CD14-positive monocyte (primary cell): ENCODE measurements around the gene CARNS1. TPM values are rescaled to one million over a fixed set of nuclear protein-coding genes. Genes with fewer than 3 reads are reported as not detected.

Experiments
- DNase-seq, 3 donors: peaks; one replicate each; pipeline ENCODE4 v3.0.0-alpha.2; 2011 to 2022
- H2AFZ ChIP-seq: 2 replicates; pipeline ENCODE4 v1.6.0; 2012; ENCODE audit warnings: mild to moderate bottlenecking, low read depth, low read length, inconsistent platforms; ENCODE audit not compliant: insufficient read depth, poor library complexity, severe bottlenecking
- H3K27ac ChIP-seq, 2 donors: 1 replicate in 1 of 2; 2 replicates in 1 of 2; pipeline ENCODE4 v1.5.1; 2012 to 2013; ENCODE audit warnings: low read length in 2 of 2, control low read depth in 1 of 2, inconsistent platforms in 1 of 2, low read depth in 1 of 2, mild to moderate bottlenecking in 1 of 2
- H3K27me3 ChIP-seq, 2 donors: one replicate each; pipeline versions ENCODE4 v1.6.0 to v1.6.1; 2011 to 2013; ENCODE audit warnings: low read length in 2 of 2; ENCODE audit not compliant: control insufficient read depth in 2 of 2, insufficient read depth in 2 of 2
- H3K36me3 ChIP-seq, 2 donors: replicated peaks in 1 of 2; 1 replicate in 1 of 2; 2 replicates in 1 of 2; pipeline versions ENCODE4 v1.5.1 to v1.6.1; 2012 to 2013; ENCODE audit warnings: low read length in 2 of 2, control low read depth in 1 of 2, inconsistent platforms in 1 of 2, mild to moderate bottlenecking in 1 of 2; ENCODE audit not compliant: insufficient read depth in 2 of 2, control insufficient read depth in 1 of 2
- H3K4me1 ChIP-seq, 2 donors: 1 replicate in 1 of 2; 2 replicates in 1 of 2; pipeline versions ENCODE4 v1.5.1 to v1.6.1; 2012 to 2013; ENCODE audit warnings: low read length in 2 of 2, control low read depth in 1 of 2, inconsistent platforms in 1 of 2, mild to moderate bottlenecking in 1 of 2, moderate library complexity in 1 of 2; ENCODE audit not compliant: insufficient read depth in 2 of 2, control insufficient read depth in 1 of 2
- H3K4me2 ChIP-seq: replicated peaks from 2 replicates; pipeline ENCODE3; 2012; ENCODE audit warnings: low read length, moderate library complexity, mild to moderate bottlenecking; ENCODE audit not compliant: poor library complexity, severe bottlenecking; ENCODE audit errors: extremely low read depth
- H3K4me3 ChIP-seq, 3 experiments: fragments of 200-600 bp in 1 of 3; sonication (generic) in 1 of 3; replicated peaks in 1 of 3; 1 replicate in 2 of 3; 2 replicates in 1 of 3; pipeline ENCODE4 v1.5.1; 2011 to 2013; ENCODE audit warnings: low read length in 3 of 3, mild to moderate bottlenecking in 3 of 3, control low read depth in 2 of 3, low read depth in 2 of 3, inconsistent platforms in 1 of 3, moderate library complexity in 1 of 3
- H3K79me2 ChIP-seq: 2 replicates; pipeline ENCODE4 v1.6.0; 2012; ENCODE audit warnings: mild to moderate bottlenecking, control low read depth, inconsistent platforms, low read length, moderate library complexity; ENCODE audit not compliant: insufficient read depth
- H3K9ac ChIP-seq: 2 replicates; pipeline ENCODE4 v1.6.0; 2017; ENCODE audit warnings: low read length, mild to moderate bottlenecking; ENCODE audit not compliant: insufficient read depth, poor library complexity, severe bottlenecking
- H3K9me3 ChIP-seq, 2 donors: replicated peaks in 1 of 2; 1 replicate in 1 of 2; 2 replicates in 1 of 2; pipeline versions ENCODE4 v1.5.1 to v1.6.1; 2012 to 2013; ENCODE audit warnings: low read length in 2 of 2, control low read depth in 1 of 2; ENCODE audit not compliant: control insufficient read depth in 1 of 2, insufficient read depth in 1 of 2
- H4K20me1 ChIP-seq: 2 replicates; pipeline ENCODE4 v1.6.0; 2012; ENCODE audit warnings: mild to moderate bottlenecking, low read length, control low read depth, moderate library complexity; ENCODE audit not compliant: insufficient read depth
- H3K27ac Mint-ChIP-seq, 7 donors: one replicate each; pipeline ENCODE4 v1.8.0; 2020; ENCODE audit warnings: mild to moderate bottlenecking in 7 of 7, mixed read lengths in 7 of 7, moderate library complexity in 6 of 7, inconsistent platforms in 2 of 7
- H3K27me3 Mint-ChIP-seq, 3 donors: one replicate each; pipeline ENCODE4 v1.8.0; 2021 to 2022; ENCODE audit warnings: low read depth in 3 of 3, mild to moderate bottlenecking in 3 of 3, mixed read lengths in 3 of 3, moderate library complexity in 3 of 3, inconsistent platforms in 1 of 3
- H3K36me3 Mint-ChIP-seq, 2 donors: one replicate each; pipeline ENCODE4 v1.8.0; 2020; ENCODE audit warnings: mixed read lengths in 2 of 2, inconsistent platforms in 1 of 2, mild to moderate bottlenecking in 1 of 2
- H3K4me1 Mint-ChIP-seq: one replicate; pipeline ENCODE4 v1.8.0; 2020; ENCODE audit warnings: mild to moderate bottlenecking, mixed read lengths
- H3K4me3 Mint-ChIP-seq, 2 donors: one replicate each; pipeline ENCODE4 v1.8.0; 2020; ENCODE audit warnings: mild to moderate bottlenecking in 2 of 2, mixed read lengths in 2 of 2, moderate library complexity in 1 of 2
- H3K9me3 Mint-ChIP-seq, 7 donors: one replicate each; pipeline ENCODE4 v1.8.0; 2020 to 2022; ENCODE audit warnings: mixed read lengths in 7 of 7, mild to moderate bottlenecking in 6 of 7, moderate library complexity in 6 of 7, inconsistent platforms in 2 of 7
- WGBS: methylation state at CpG from one replicate; pipeline ENCODE4 v1.1.5; 2013; ENCODE audit warnings: missing lambda C conversion rate; ENCODE audit not compliant: insufficient coverage; 5-methylcytosine and 5-hydroxymethylcytosine counted together
- intact Hi-C, 2 donors: fragments of 100-400 bp; cut with micrococcal nuclease; formaldehyde crosslinking; loops; one replicate each; pipeline versions ENCODE4 v1.15.0 to v1.15.1; 2023
- polyA plus RNA-seq, 3 donors: library from polyadenylated mRNA; depleted of rRNA in 1 of 3; unstranded in 2 of 3; stranded (reverse) in 1 of 3; fragments of 300-500 nt in 2 of 3; fragments of >200 nt in 1 of 3; fragmentation: Illumina TruSeq in 2 of 3; gene quantifications; 1 replicate in 2 of 3; 2 replicates in 1 of 3; pipeline ENCODE4 v1.2.3, GENCODE V29; 2012 to 2021
- TF ChIP-seq, protein P1 (sequence below): fragments of 200-600 bp; IDR thresholded peaks from one replicate; pipeline ENCODE4 v1.8.0; 2022; ENCODE audit warnings: antibody characterized with exemption, mild to moderate bottlenecking

The CARNS1 gene
- polyA plus RNA-seq, 3 donors, result 0.09 TPM; not detected in 2

DNA sequence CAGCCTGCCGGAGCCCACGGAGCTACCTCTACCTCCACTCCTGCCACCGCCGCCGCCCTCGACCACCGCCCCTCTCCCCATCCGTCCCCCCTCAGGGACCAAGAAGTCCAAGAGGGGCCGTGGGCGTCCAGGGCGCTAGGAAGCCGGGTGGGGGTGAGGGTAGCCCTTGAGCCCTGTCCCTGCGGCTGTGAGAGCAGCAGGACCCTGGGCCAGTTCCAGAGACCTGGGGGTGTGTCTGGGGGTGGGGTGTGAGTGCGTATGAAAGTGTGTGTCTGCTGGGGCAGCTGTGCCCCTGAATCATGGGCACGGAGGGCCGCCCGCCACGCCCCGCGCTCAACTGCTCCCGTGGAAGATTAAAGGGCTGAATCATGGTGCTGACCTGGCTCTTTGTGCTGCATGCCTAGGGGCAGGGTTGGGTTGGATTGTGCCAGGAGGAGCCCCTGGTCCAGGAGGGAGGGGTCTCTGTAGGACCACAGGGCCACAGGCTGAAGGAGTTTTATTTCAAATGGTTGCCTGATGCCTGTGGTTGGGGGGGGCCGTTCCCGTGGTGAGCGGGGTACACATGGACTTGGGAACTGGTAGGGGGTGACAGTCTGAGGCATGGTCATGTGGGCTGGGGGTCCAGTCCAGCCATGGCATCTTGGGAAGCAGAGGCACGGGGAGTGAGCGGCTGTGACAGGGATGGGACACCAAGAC lies 19.7 kb downstream of the CARNS1 start:
- Histone ChIP-seq H3K27ac (no peak overlapping the region), H4K20me1 (peaks cover 63% of the 10 kb centered on the region), H3K4me3 (no peak overlapping the region), H3K36me3 (peaks cover 50 to 84% of the 10 kb centered on the region in 2 donors), H3K4me2 (no peak overlapping the region), H3K4me1 (peaks cover 14 to 25% of the 10 kb centered on the region in 2 donors), H3K79me2 (no peaks in the 10 kb centered on the region), H3K9me3 (no peaks in the 10 kb centered on the region), H3K27me3 (no peaks in the 10 kb centered on the region), H3K9ac (peak overlapping the region; percentile 4), H2AFZ (no peak overlapping the region)
- no peaks in the 10 kb centered on the region for H3K27me3 Mint-ChIP-seq
- intact Hi-C loops, result no loop called here
- peaks cover 22% of the 10 kb centered on the region for H3K4me1 Mint-ChIP-seq
- TF ChIP-seq, protein P1, sequence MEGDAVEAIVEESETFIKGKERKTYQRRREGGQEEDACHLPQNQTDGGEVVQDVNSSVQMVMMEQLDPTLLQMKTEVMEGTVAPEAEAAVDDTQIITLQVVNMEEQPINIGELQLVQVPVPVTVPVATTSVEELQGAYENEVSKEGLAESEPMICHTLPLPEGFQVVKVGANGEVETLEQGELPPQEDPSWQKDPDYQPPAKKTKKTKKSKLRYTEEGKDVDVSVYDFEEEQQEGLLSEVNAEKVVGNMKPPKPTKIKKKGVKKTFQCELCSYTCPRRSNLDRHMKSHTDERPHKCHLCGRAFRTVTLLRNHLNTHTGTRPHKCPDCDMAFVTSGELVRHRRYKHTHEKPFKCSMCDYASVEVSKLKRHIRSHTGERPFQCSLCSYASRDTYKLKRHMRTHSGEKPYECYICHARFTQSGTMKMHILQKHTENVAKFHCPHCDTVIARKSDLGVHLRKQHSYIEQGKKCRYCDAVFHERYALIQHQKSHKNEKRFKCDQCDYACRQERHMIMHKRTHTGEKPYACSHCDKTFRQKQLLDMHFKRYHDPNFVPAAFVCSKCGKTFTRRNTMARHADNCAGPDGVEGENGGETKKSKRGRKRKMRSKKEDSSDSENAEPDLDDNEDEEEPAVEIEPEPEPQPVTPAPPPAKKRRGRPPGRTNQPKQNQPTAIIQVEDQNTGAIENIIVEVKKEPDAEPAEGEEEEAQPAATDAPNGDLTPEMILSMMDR, result no peak
- no peaks in the 10 kb centered on the region for H3K9me3 Mint-ChIP-seq
- 73% methylated on average over 15 of the region's 26 CpGs for WGBS
- peak overlapping the region in 1 of 2 donors; percentile 47 for H3K4me3 Mint-ChIP-seq
- no peak for DNase-seq
- H3K36me3 Mint-ChIP-seq, result peaks cover 50 to 66% of the 10 kb centered on the region in 2 donors
- H3K27ac Mint-ChIP-seq, result peak overlapping the region in 1 of 7 donors; percentile 77

DNA sequence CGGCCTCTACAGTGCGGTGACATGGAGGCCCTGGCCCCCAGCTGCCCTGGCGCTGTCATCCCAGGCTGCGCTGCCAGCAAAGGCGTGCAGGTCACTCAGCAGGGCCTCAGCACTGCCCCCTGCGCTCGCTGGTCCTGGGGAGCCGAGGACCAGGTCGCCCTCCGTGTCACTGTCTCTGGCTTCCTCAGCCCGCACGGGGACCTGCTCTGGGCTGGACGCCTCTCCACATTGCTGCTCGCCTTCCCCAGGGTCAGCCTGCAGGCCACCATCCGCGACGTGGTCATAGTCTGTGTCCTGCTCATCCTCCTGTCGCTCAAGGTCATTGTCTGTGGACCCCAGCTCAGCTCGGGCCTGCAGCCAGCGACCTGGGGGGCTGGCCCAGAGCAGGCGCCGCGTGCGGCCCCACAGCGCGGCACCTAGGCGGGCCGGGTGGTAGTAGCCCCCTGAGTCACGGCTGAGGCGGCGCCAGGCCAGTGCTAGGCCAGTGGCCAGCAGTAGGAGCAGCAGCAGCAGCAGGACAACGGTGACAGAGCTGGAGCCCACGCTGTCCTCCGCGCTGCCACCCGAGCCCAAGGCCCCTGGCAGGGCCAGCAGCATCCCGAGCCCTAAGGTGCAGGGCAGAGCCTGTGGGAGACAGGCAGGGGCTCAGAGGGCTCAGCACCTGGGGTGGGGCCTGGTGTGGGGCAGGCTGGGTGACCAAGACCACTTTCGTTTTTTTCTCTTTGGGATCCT lies 20.4 kb downstream of the CARNS1 start:
- peaks cover 53 to 85% of the 10 kb centered on the region in 2 donors for H3K36me3 ChIP-seq

More for the DNA sequence above, 20.4 kb downstream of the CARNS1 start:
- H3K27me3 Mint-ChIP-seq, result no peaks in the 10 kb centered on the region
- 91% methylated on average over 38 of the region's 38 CpGs for WGBS
- H3K4me1 Mint-ChIP-seq, result peaks cover 29% of the 10 kb centered on the region
- no peak overlapping the region for H2AFZ ChIP-seq
- H3K4me3 ChIP-seq, result no peak overlapping the region
- H3K36me3 Mint-ChIP-seq, result peaks cover 46 to 64% of the 10 kb centered on the region in 2 donors
- no peak overlapping the region for H3K27ac Mint-ChIP-seq
- no peaks in the 10 kb centered on the region for H3K9me3 Mint-ChIP-seq
- H3K79me2 ChIP-seq, result no peaks in the 10 kb centered on the region
- TF ChIP-seq, protein P1, result no peak
- DNase-seq, result no peak
- H3K4me2 ChIP-seq, result no peak overlapping the region
- peaks cover 70% of the 10 kb centered on the region for H4K20me1 ChIP-seq
- H3K9me3 ChIP-seq, result no peaks in the 10 kb centered on the region
- intact Hi-C loops, result no loop called here
- no peak overlapping the region for H3K27ac ChIP-seq
- peaks cover 14 to 32% of the 10 kb centered on the region in 2 donors for H3K4me1 ChIP-seq
- H3K9ac ChIP-seq, result peak overlapping the region; percentile 4
- peak overlapping the region in 1 of 2 donors; percentile 24 for H3K4me3 Mint-ChIP-seq
- no peaks in the 10 kb centered on the region for H3K27me3 ChIP-seq
